OCI-LY1 (cell line): ENCODE results near the gene DCTN2.

Experiments used
- CTCF ChIP-seq: fragments of 200-600 bp; sonication (generic), shearing (Covaris generic); IDR thresholded peaks from 2 replicates; pipeline ENCODE4 v1.5.1; 2017; ENCODE audit warnings: mild to moderate bottlenecking, antibody characterized with exemption, low read length, moderate library complexity, mixed read lengths
- EZH2 ChIP-seq: fragments of 200-600 bp; sonication (generic), shearing (Covaris generic); IDR thresholded peaks from 2 replicates; pipeline ENCODE4 v1.8.0; 2017; ENCODE audit warnings: borderline replicate concordance, mixed run types, mild to moderate bottlenecking, antibody characterized with exemption, low read length, moderate library complexity, mixed read lengths

GRCh38 chr12:57592551-57593165, 45.7 kb upstream of the DCTN2 start:
- TF ChIP-seq CTCF (no peak), EZH2 (no peak)
